Muscle of leg (tissue), 11 donors: Measurements from ENCODE around the gene ANKRD24. TPM values are rescaled to one million over a fixed set of nuclear protein-coding genes. Genes with fewer than 3 reads are reported as not detected.
"Not testable (repeated sequence)": the region's sequence is repeated elsewhere in the genome, so short reads cannot be mapped to it uniquely, and the experiment has no call there.

Source experiments
- DNase-seq: peaks from one replicate; pipeline ENCODE4 v3.0.0; 2013
- H3K27ac ChIP-seq: one replicate; pipeline ENCODE4 v1.5.1; 2013; ENCODE audit warnings: mild to moderate bottlenecking, low read length, control low read depth
- H3K27me3 ChIP-seq: one replicate; pipeline ENCODE4 v1.6.1; 2013; ENCODE audit warnings: low read length; ENCODE audit not compliant: control insufficient read depth, insufficient read depth
- H3K36me3 ChIP-seq: one replicate; pipeline ENCODE4 v1.6.1; 2013; ENCODE audit warnings: low read length; ENCODE audit not compliant: control insufficient read depth, insufficient read depth
- H3K4me1 ChIP-seq: one replicate; pipeline ENCODE4 v1.6.1; 2013; ENCODE audit warnings: low read length; ENCODE audit not compliant: control insufficient read depth, insufficient read depth
- H3K4me3 ChIP-seq: one replicate; pipeline ENCODE4 v1.5.1; 2013; ENCODE audit warnings: low read length, control low read depth
- H3K9me3 ChIP-seq: replicated peaks from 2 replicates; pipeline ENCODE4 v1.6.1; 2013; ENCODE audit warnings: low read depth, low read length; ENCODE audit not compliant: control insufficient read depth
- WGBS: methylation state at CpG from one replicate; pipeline ENCODE4 v1.1.5; 2013; ENCODE audit warnings: missing lambda C conversion rate; ENCODE audit not compliant: insufficient coverage; 5-methylcytosine and 5-hydroxymethylcytosine counted together
- polyA plus RNA-seq, 8 donors: library from polyadenylated mRNA; unstranded; fragments of 120-200 nt; gene quantifications; one replicate each; pipeline versions ENCODE4 v1.2.1 to v1.2.3, GENCODE V29; 2013; ENCODE audit warnings: inconsistent platforms in 1 of 8, low replicate concordance in 1 of 8; ENCODE audit not compliant: insufficient read length in 8 of 8, insufficient read depth in 1 of 8
- total RNA-seq: library from RNA; stranded (reverse); fragments of 120-200 nt; gene quantifications from one replicate; pipeline ENCODE4 v1.2.4, GENCODE V29; 2013

ANKRD24 gene
- total and polyA plus RNA-seq, 9 donors = 0.58 to 2.5 (median 1.1) TPM

GRCh38 chr19:4184718-4185352, 2.3 kb downstream of the ANKRD24 start:
- Histone ChIP-seq H3K4me1 (peaks cover 29% of the 10 kb centered on the region), H3K4me3 (no peak overlapping the region), H3K9me3 (no peaks in the 10 kb centered on the region), H3K27me3 (peaks cover 2% of the 10 kb centered on the region), H3K27ac (no peak overlapping the region), H3K36me3 (peaks cover 7% of the 10 kb centered on the region)
- 89% methylated on average over 2 of the region's 2 CpGs for WGBS
- DNase-seq = no peak

- Histone ChIP-seq H3K36me3 (peaks cover 4% of the 10 kb centered on the region), H3K9me3 (no peaks in the 10 kb centered on the region), H3K27me3 (peaks cover 2% of the 10 kb centered on the region), H3K4me1 (peaks cover 29% of the 10 kb centered on the region), H3K4me3 (no peak overlapping the region), H3K27ac (no peak overlapping the region)
- DNase-seq = no peak
- 70% methylated on average over 8 of the region's 9 CpGs for WGBS
Observed at GRCh38 chr19:4185413-4186086, 3.1 kb downstream of the ANKRD24 start.

- Histone ChIP-seq H3K4me1 (peaks cover 25% of the 10 kb centered on the region), H3K9me3 (no peaks in the 10 kb centered on the region), H3K36me3 (no peaks in the 10 kb centered on the region), H3K27ac (no peak overlapping the region), H3K4me3 (no peak overlapping the region), H3K27me3 (peaks cover 2% of the 10 kb centered on the region)
- WGBS = 29% methylated on average over 15 of the region's 22 CpGs
- DNase-seq = peak; percentile 48
Observed at GRCh38 chr19:4186087-4186993, 3.9 kb downstream of the ANKRD24 start.

GRCh38 chr19:4187313-4188122, 5.0 kb downstream of the ANKRD24 start:
- 85% methylated on average over 8 of the region's 10 CpGs for WGBS
- H3K36me3 ChIP-seq = no peaks in the 10 kb centered on the region
- peaks cover 2% of the 10 kb centered on the region for H3K27me3 ChIP-seq
- H3K27ac ChIP-seq = no peak overlapping the region
- H3K9me3 ChIP-seq = no peaks in the 10 kb centered on the region
- H3K4me3 ChIP-seq = no peak overlapping the region
- no peak for DNase-seq
- peaks cover 18% of the 10 kb centered on the region for H3K4me1 ChIP-seq

GRCh38 chr19:4189641-4190040, 7.2 kb downstream of the ANKRD24 start:
- Histone ChIP-seq H3K4me3 (no peak overlapping the region), H3K27ac (no peak overlapping the region), H3K4me1 (no peaks in the 10 kb centered on the region), H3K27me3 (peaks cover under 1% of the 10 kb centered on the region), H3K9me3 (no peaks in the 10 kb centered on the region), H3K36me3 (no peaks in the 10 kb centered on the region)
- 73% methylated on average over 2 of the region's 5 CpGs for WGBS
- no peak for DNase-seq

- H3K36me3 ChIP-seq, DNase-seq, H3K4me3 ChIP-seq, H3K9me3 ChIP-seq, H3K4me1 ChIP-seq, H3K27me3 ChIP-seq, H3K27ac ChIP-seq: not testable (repeated sequence)
- WGBS = no CpG with 5 or more reads among the region's 3 CpGs
Observed at GRCh38 chr19:4192537-4192936, 10.0 kb downstream of the ANKRD24 start.

GRCh38 chr19:4194353-4194752, 11.9 kb downstream of the ANKRD24 start:
- Histone ChIP-seq H3K4me3 (no peak overlapping the region), H3K9me3 (no peaks in the 10 kb centered on the region), H3K4me1 (no peaks in the 10 kb centered on the region), H3K36me3 (no peaks in the 10 kb centered on the region), H3K27me3 (peaks cover 21% of the 10 kb centered on the region), H3K27ac (no peak overlapping the region)
- DNase-seq = no peak
- WGBS = 74% methylated on average over 3 of the region's 7 CpGs

- Histone ChIP-seq H3K27me3 (peaks cover 29% of the 10 kb centered on the region), H3K36me3 (no peaks in the 10 kb centered on the region), H3K9me3 (no peaks in the 10 kb centered on the region), H3K4me3 (no peak overlapping the region), H3K4me1 (no peaks in the 10 kb centered on the region), H3K27ac (no peak overlapping the region)
- WGBS = 83% methylated on average over 3 of the region's 8 CpGs
- no peak for DNase-seq
Observed at GRCh38 chr19:4196009-4196408, 13.5 kb downstream of the ANKRD24 start.

GRCh38 chr19:4196587-4197148, 14.2 kb downstream of the ANKRD24 start:
- 79% methylated on average over 22 of the region's 22 CpGs for WGBS
- Histone ChIP-seq H3K36me3 (no peaks in the 10 kb centered on the region), H3K27ac (no peak overlapping the region), H3K27me3 (peaks cover 32% of the 10 kb centered on the region), H3K4me1 (no peaks in the 10 kb centered on the region), H3K4me3 (no peak overlapping the region), H3K9me3 (no peaks in the 10 kb centered on the region)
- no peak for DNase-seq
